Measurements from ENCODE around the gene SCGB1D4.

SCGB1D4 gene

DNA sequence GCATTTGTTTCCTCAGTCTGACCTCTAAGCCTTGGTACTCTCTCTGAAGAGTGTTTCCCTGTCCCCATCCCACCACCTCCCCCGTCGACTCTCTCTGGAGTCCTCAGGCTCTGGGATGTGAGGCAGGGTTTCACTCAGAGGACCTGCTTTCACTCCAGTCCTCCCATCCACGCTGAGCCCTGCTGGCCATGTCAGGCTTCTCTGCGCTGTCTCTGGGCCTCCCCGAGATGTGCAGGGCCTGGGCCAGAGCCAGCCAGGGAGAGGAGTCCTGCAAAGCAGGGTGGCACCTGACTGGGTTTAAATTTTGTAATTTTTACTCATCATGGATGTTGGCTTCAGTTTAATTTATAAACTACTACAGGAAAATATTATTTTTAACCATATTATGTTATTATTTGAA is 25.6 kb downstream of the SCGB1D4 start:
- DNase-seq, result no peak
- H3K27ac ChIP-seq (ENCODE audit: low read length), result no peak overlapping the region

DNA sequence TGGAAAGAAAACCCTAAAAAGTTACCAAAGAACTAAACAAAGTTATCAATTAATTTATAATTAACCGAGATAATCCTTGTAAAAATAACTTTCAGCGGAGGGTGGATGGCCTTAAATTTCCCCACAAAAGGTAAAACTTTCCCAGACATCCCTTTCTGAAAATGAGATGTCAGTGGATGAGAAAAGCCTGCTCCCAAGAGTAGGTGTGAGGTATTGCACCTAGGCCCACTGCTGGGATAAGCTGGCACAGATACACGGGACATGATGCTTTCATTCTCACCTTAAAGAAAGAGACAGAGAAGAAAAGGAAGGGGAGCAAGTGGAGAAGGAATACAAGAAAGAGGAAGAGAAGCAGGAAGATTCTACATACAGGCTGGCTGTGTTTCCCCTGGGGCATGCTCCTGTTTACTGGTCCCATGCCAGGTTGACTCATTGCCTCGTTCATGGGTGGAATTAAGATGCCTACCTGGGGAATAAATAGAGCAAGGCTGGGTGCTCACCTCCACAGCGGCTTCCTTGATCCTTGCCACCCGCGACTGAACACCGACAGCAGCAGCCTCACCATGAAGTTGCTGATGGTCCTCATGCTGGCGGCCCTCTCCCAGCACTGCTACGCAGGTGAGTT is 29.1 kb downstream of the SCGB1D4 start, which contains the start of gene SCGB2A2:
SCGB2A2 (plus strand) TSS at position 505 of the 625 bp plus-strand sequence; CDS start at position 564, 59 bp downstream.
- no peaks in the 10 kb centered on the region for H3K9me3 ChIP-seq (replicated peaks; ENCODE audit: insufficient read depth, low read length)
- H3K27ac ChIP-seq (ENCODE audit: low read length), result no peak within 1 kb of the TSS
- no peak within 1 kb of the TSS for H2AFZ ChIP-seq (ENCODE audit: low read length)
- H3K79me2 ChIP-seq (ENCODE audit: low read length), result no peaks in the 10 kb centered on the region
- no peaks in the 10 kb centered on the region for H3F3A ChIP-seq (ENCODE audit: insufficient read depth, low read length)
- no peaks in the 10 kb centered on the region for H3K36me3 ChIP-seq (replicated peaks; ENCODE audit: insufficient read depth, low read length)
- TF ChIP-seq EZH2 (optimal IDR thresholded peaks at IDR 0.05; ENCODE audit: low read depth, low read length) (no peak), EZH2phosphoT487 (IDR thresholded peaks at IDR 0.05; ENCODE audit: low read length) (no peak)
- TF ChIP-seq, protein P1, sequence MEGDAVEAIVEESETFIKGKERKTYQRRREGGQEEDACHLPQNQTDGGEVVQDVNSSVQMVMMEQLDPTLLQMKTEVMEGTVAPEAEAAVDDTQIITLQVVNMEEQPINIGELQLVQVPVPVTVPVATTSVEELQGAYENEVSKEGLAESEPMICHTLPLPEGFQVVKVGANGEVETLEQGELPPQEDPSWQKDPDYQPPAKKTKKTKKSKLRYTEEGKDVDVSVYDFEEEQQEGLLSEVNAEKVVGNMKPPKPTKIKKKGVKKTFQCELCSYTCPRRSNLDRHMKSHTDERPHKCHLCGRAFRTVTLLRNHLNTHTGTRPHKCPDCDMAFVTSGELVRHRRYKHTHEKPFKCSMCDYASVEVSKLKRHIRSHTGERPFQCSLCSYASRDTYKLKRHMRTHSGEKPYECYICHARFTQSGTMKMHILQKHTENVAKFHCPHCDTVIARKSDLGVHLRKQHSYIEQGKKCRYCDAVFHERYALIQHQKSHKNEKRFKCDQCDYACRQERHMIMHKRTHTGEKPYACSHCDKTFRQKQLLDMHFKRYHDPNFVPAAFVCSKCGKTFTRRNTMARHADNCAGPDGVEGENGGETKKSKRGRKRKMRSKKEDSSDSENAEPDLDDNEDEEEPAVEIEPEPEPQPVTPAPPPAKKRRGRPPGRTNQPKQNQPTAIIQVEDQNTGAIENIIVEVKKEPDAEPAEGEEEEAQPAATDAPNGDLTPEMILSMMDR (IDR thresholded peaks at IDR 0.05; ENCODE audit: low read length), result peak; percentile 44
- H3K4me3 ChIP-seq (ENCODE audit: low read length), result no peak within 1 kb of the TSS
- H3K9ac ChIP-seq (ENCODE audit: low read length), result no peak within 1 kb of the TSS
- no peaks in the 10 kb centered on the region for H3K4me1 ChIP-seq (ENCODE audit: low read length)
- DNase-seq, result no peak
- H3K27me3 ChIP-seq (replicated peaks; ENCODE audit: insufficient read depth, low read length), result no peaks in the 10 kb centered on the region
- no peaks in the 10 kb centered on the region for H4K20me1 ChIP-seq (ENCODE audit: insufficient read depth, low read length)
- no peaks in the 10 kb centered on the region for H3K9me2 ChIP-seq (replicated peaks; ENCODE audit: insufficient read depth, low read length)
- no peak within 1 kb of the TSS for H3K4me2 ChIP-seq (ENCODE audit: low read depth, low read length)

More for the DNA sequence above, 25.6 kb downstream of the SCGB1D4 start:
- H3K36me3 ChIP-seq (replicated peaks; ENCODE audit: insufficient read depth, low read length), result no peaks in the 10 kb centered on the region
- H3K4me2 ChIP-seq (ENCODE audit: low read depth, low read length), result no peak overlapping the region
- H3K9ac ChIP-seq (ENCODE audit: low read length), result no peak overlapping the region
- H2AFZ ChIP-seq (ENCODE audit: low read length), result no peak overlapping the region
- H3K79me2 ChIP-seq (ENCODE audit: low read length), result no peaks in the 10 kb centered on the region
- no peaks in the 10 kb centered on the region for H4K20me1 ChIP-seq (ENCODE audit: insufficient read depth, low read length)
- no peak overlapping the region for H3K4me3 ChIP-seq (ENCODE audit: low read length)
- H3K9me3 ChIP-seq (replicated peaks; ENCODE audit: insufficient read depth, low read length), result no peaks in the 10 kb centered on the region
- no peaks in the 10 kb centered on the region for H3K9me2 ChIP-seq (replicated peaks; ENCODE audit: insufficient read depth, low read length)
- no peaks in the 10 kb centered on the region for H3K27me3 ChIP-seq (replicated peaks; ENCODE audit: insufficient read depth, low read length)
- H3F3A ChIP-seq (ENCODE audit: insufficient read depth, low read length), result no peaks in the 10 kb centered on the region
- no peaks in the 10 kb centered on the region for H3K4me1 ChIP-seq (ENCODE audit: low read length)
- TF ChIP-seq EZH2 (optimal IDR thresholded peaks at IDR 0.05; ENCODE audit: low read depth, low read length), result no peak
- TF ChIP-seq EZH2phosphoT487 (IDR thresholded peaks at IDR 0.05; ENCODE audit: low read length), result no peak
- TF ChIP-seq, protein P1 (IDR thresholded peaks at IDR 0.05; ENCODE audit: low read length), result no peak

DNA sequence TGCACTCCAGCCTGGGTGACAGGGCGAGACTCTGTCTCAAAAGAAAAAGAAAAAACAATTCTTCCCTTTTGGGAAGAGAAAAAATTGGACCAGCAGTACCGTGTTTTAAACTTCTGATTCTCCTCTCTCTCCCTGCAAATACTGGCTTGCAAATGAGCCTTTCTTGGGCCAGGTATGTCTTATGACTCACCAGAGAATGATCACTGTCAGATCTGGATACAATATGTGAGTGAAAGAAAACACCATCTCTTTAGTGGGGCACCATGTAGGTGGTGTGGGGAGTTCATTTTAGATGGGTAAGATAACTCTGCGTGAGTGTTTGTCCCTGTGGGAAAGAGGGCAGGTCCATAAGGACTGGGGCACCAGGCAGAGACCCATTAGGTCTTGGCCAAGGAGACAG is 31.3 kb downstream of the SCGB1D4 start:
- H3K36me3 ChIP-seq (replicated peaks; ENCODE audit: insufficient read depth, low read length), result no peaks in the 10 kb centered on the region
- H3K4me3 ChIP-seq (ENCODE audit: low read length), result no peak overlapping the region
- no peaks in the 10 kb centered on the region for H3K9me3 ChIP-seq (replicated peaks; ENCODE audit: insufficient read depth, low read length)
- H3K9ac ChIP-seq (ENCODE audit: low read length), result no peak overlapping the region
- H3K27me3 ChIP-seq (replicated peaks; ENCODE audit: insufficient read depth, low read length), result no peaks in the 10 kb centered on the region
- no peak overlapping the region for H3K4me2 ChIP-seq (ENCODE audit: low read depth, low read length)
- TF ChIP-seq EZH2 (optimal IDR thresholded peaks at IDR 0.05; ENCODE audit: low read depth, low read length), result no peak
- TF ChIP-seq EZH2phosphoT487 (IDR thresholded peaks at IDR 0.05; ENCODE audit: low read length), result no peak
- TF ChIP-seq, protein P1 (IDR thresholded peaks at IDR 0.05; ENCODE audit: low read length), result no peak
- no peaks in the 10 kb centered on the region for H3K79me2 ChIP-seq (ENCODE audit: low read length)
- H2AFZ ChIP-seq (ENCODE audit: low read length), result no peak overlapping the region
- H3K27ac ChIP-seq (ENCODE audit: low read length), result no peak overlapping the region
- no peaks in the 10 kb centered on the region for H3F3A ChIP-seq (ENCODE audit: insufficient read depth, low read length)
- H3K4me1 ChIP-seq (ENCODE audit: low read length), result no peaks in the 10 kb centered on the region
- no peaks in the 10 kb centered on the region for H3K9me2 ChIP-seq (replicated peaks; ENCODE audit: insufficient read depth, low read length)
- H4K20me1 ChIP-seq (ENCODE audit: insufficient read depth, low read length), result no peaks in the 10 kb centered on the region
- DNase-seq, result no peak
